SJCRH30 (cell line): ENCODE results near the gene REG3A. TPM values are rescaled to one million over a fixed set of nuclear protein-coding genes. Genes with fewer than 3 reads are reported as not detected.

Experiments
- total RNA-seq: library from RNA; depleted of rRNA; stranded (reverse); fragments of >200 nt; shearing (Covaris generic); gene quantifications from 2 replicates; pipeline ENCODE4 v1.2.3, GENCODE V29; 2014; rRNA removed

REG3A gene
- total RNA-seq, 1 experiment from 2014 or later: not detected

Other genes starting within 250 kb of the REG3A start
- gene REG3G, start 134.1 kb downstream of the REG3A start, total RNA-seq: not detected in 2 replicates
- gene REG1B, start 71.8 kb downstream of the REG3A start, total RNA-seq: not detected in 2 replicates
- gene REG1A, start 39.3 kb downstream of the REG3A start, total RNA-seq: not detected in 2 replicates